ENCODE measurements around the gene ATP2B1.

DNA sequence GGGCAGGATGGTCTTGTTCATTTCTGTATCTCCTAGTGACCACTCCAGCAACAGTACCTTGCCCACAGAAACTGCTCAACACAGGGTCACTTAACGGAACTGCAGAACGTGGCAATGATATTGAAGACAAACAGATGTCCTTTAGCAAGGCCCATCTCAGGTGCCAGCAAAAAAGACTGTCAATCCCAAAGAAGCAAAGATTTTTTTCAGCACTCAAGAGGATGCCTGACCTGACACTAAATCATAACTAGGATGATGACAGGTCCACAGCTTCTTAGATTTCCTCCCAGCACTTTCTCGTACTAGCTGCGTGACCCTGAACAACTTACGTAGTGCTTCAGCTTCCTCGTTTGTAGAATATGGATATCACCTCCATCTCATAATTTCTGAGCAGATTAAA lies 39.4 kb downstream of the ATP2B1 start:
- TF ChIP-seq CTCF (IDR thresholded peaks at IDR 0.05): no peak
- no peak for TF ChIP-seq ZFX (IDR thresholded peaks at IDR 0.05; ENCODE audit: borderline replicate concordance)
